BJ (cell line): ENCODE results near the gene RAC2. TPM values are rescaled to one million over a fixed set of nuclear protein-coding genes. Genes with fewer than 3 reads are reported as not detected.

Source experiments
- CTCF ChIA-PET: fragments of 350-600 bp; formaldehyde crosslinking; extraction: SDS; loops from one replicate; lab custom pipeline; 2021; ENCODE audit warnings: antibody characterized with exemption, inconsistent platforms; lab: Yijun Ruan, JAX
- POLR2A ChIA-PET: fragments of 300-600 bp; sonication (Branson Sonifier 250); formaldehyde crosslinking; extraction: SDS; loops from one replicate; lab custom pipeline; 2021; ENCODE audit warnings: antibody characterized with exemption; lab: Charles Lee
- DNase-seq: peaks from one replicate; pipeline ENCODE4 v3.0.0-alpha.2; 2011; ENCODE audit warnings: low read depth
- H3K27me3 ChIP-seq: 2 replicates; pipeline ENCODE4 v1.6.0; 2011; ENCODE audit warnings: low read length; ENCODE audit not compliant: control insufficient read depth, insufficient read depth
- H3K36me3 ChIP-seq: 2 replicates; pipeline ENCODE4 v1.5.1; 2011; ENCODE audit warnings: low read length; ENCODE audit not compliant: control insufficient read depth, insufficient read depth
- H3K4me3 ChIP-seq: 2 replicates; pipeline ENCODE4 v1.5.1; 2011; ENCODE audit warnings: low read depth, mild to moderate bottlenecking, control low read depth, low read length
- CTCF ChIP-seq: IDR thresholded peaks from 2 replicates; pipeline ENCODE4 v1.5.1; 2011; ENCODE audit warnings: low read depth, mild to moderate bottlenecking, control low read depth, inconsistent platforms, low read length, moderate library complexity; ENCODE audit not compliant: insufficient read depth
- polyA plus RNA-seq: library from polyadenylated mRNA; depleted of rRNA; stranded (reverse); fragments of >200 nt; gene quantifications from 2 replicates; pipeline ENCODE4 v1.2.3, GENCODE V29; 2011

The RAC2 gene
- polyA plus RNA-seq, 1 experiment: 25.7 TPM

DNA sequence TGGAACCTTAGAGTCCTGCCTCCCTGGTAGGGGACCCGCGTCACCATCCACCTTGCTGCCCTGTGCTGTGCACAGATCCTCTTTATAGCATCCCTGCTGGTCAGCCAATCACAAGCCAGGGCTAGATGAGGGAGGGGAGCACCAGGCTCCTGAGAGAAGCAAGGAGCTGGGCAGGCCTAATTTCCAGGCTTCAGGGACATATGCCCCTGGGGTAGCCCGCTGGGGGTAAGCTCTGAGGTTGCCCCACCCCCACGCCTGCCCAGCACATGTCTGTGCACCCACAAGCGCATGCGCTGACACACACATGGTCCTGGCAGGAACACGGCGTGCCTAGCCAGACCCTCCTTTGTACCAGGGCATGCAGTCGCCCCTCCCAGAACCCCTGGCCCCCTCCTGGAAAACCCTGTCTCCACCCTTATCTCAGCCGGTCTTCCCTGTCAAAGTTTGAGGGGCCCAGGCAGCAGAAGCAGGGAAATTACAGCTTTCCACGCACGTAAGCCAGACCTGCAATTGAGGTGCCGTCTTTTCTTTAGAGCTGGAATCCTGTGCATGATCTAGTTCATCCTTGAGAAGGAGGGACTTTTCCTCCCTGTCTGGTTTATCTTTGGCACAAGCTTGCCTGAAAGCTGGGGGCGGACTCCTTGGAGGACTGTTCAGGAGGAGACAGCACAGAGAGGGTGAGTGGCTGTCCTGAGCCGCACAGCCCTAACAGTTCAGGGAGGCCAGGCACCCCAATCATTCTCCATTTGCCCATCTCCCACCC, 33.8 kb downstream of the RAC2 start:
- ChIA-PET CTCF (interaction anchor here (0.9 to 4.5 kb wide), 3 partner anchors 10 to 15 kb away, joined by 4 to 28 read pairs (median 6); no protein-coding TSS in a partner anchor), POLR2A (no interaction called here)
- no peak for TF ChIP-seq CTCF
- Histone ChIP-seq H3K36me3 (no peaks in the 10 kb centered on the region), H3K4me3 (no peak overlapping the region), H3K27me3 (peaks cover 19% of the 10 kb centered on the region)
- DNase-seq: no peak

GRCh38 chr22:37209140-37209845, 34.8 kb downstream of the RAC2 start:
- ChIA-PET POLR2A (no interaction called here), CTCF (interaction anchor here (2.1 to 4.5 kb wide), 2 partner anchors 9 to 12 kb away, joined by 6 to 28 read pairs; no protein-coding TSS in a partner anchor)
- H3K27me3 ChIP-seq: peaks cover 19% of the 10 kb centered on the region
- DNase-seq: no peak
- no peaks in the 10 kb centered on the region for H3K36me3 ChIP-seq
- no peak overlapping the region for H3K4me3 ChIP-seq
- TF ChIP-seq CTCF: no peak

DNA sequence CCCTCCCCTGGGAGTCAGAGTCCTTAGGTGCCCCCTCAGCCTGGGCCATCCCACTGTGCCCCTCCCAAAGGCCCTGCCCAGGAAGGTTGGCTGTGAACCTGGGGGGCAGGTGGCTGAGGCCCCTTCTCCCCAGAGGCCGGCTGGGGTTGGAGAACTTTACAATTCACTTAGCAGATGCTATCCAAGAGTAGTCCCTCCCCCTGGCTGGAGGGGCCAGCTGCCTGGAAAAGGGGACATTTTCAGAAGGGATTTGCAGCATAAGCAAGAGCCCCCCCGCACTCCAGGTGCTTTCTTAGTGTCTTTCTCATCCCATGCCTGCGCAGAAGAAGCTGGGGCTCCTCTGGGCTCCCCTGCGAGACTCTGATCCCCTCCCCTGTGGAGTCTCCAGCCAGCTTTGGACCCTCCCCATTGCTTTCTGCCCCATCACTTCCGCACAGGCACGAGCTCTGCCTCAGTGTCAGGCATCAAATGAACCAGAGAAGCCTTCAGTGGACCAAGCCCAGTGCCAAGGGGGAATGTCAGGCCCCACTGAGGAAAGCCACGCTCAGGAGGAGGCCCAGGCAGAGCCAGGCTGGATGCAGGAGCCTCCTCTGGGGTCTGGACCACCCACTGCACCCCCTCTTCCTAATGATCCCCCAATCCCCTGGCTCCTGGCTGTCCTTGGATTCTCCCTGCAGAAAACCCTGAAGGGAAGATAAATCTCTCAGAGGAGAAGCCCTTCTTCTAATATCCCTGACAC, 35.5 kb downstream of the RAC2 start:
- H3K36me3 ChIP-seq: no peaks in the 10 kb centered on the region
- ChIA-PET POLR2A (no interaction called here), CTCF (interaction anchor here (2.1 to 4.5 kb wide), 2 partner anchors 9 to 11 kb away, joined by 6 to 28 read pairs; no protein-coding TSS in a partner anchor)

DNA sequence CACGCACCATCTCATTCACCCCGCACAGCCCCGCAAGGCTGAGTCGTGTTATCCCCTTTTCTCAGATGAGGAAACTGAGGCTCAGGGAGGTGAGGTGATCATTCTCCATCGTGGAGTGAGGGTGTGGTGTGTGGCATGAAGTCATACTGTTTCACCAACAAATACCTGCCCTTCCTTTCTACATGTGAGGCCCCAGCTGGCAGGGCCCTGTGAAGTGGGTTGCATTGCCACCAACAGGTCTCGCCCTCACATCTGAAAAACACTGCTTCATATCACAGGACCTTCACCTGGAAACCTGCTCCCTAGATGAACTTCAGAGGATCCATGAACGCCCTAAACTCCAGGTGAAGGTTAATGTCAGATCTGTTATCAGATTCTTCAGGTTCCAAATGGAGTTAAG, 36.1 kb downstream of the RAC2 start:
- no peak for TF ChIP-seq CTCF
- no peak for DNase-seq
- Histone ChIP-seq H3K4me3 (no peak overlapping the region), H3K36me3 (no peaks in the 10 kb centered on the region), H3K27me3 (peaks cover 9% of the 10 kb centered on the region)
- CTCF ChIA-PET: interaction anchor here (4.5 kb wide), 1 partner anchor 8 kb away, joined by 28 read pairs; no protein-coding TSS in a partner anchor
- POLR2A ChIA-PET: no interaction called here

More for the DNA sequence above, 35.5 kb downstream of the RAC2 start:
- no peak overlapping the region for H3K4me3 ChIP-seq
- no peak for DNase-seq
- H3K27me3 ChIP-seq: peaks cover 14% of the 10 kb centered on the region
- no peak for TF ChIP-seq CTCF
